Amniotic stem cell (primary cell): Measurements from ENCODE around the gene SLAMF6.
"Not testable (repeated sequence)": the region's sequence is repeated elsewhere in the genome, so short reads cannot be mapped to it uniquely, and the experiment has no call there.

Experiments
- DNase-seq: peaks from one replicate; lab custom pipeline; 2025; lab: John Stamatoyannopoulos, UW

Gene SLAMF6

GRCh38 chr1:160542303-160542945 is 19.4 kb upstream of the SLAMF6 start:
- DNase-seq, result no peak

- no peak for DNase-seq
These were observed 18.7 kb upstream of the SLAMF6 start for GRCh38 chr1:160541622-160542302.

GRCh38 chr1:160540859-160541233 is 17.8 kb upstream of the SLAMF6 start:
- DNase-seq, result no peak

- no peak for DNase-seq
These were observed 17.2 kb upstream of the SLAMF6 start for GRCh38 chr1:160539990-160540858.

- no peak for DNase-seq
These were observed 16.6 kb upstream of the SLAMF6 start for GRCh38 chr1:160539684-160539989.

- no peak for DNase-seq
These were observed 16.1 kb upstream of the SLAMF6 start for GRCh38 chr1:160538985-160539651.

- no peak for DNase-seq
These were observed 14.9 kb upstream of the SLAMF6 start for GRCh38 chr1:160537714-160538665.

GRCh38 chr1:160534823-160535605 is 12.0 kb upstream of the SLAMF6 start:
- DNase-seq, result no peak

- not testable (repeated sequence) for DNase-seq
These were observed 9.4 kb upstream of the SLAMF6 start for GRCh38 chr1:160532557-160532813.

- DNase-seq, result not testable (repeated sequence)
These were observed 8.9 kb upstream of the SLAMF6 start for GRCh38 chr1:160531809-160532556.

- not testable (repeated sequence) for DNase-seq
These were observed 6.4 kb upstream of the SLAMF6 start for GRCh38 chr1:160529401-160529952.

GRCh38 chr1:160523789-160524188 is 734 bp upstream of the SLAMF6 start:
- DNase-seq, result not testable (repeated sequence)

- DNase-seq, result no peak
These were observed 919 bp downstream of the SLAMF6 start for GRCh38 chr1:160522136-160522535.

GRCh38 chr1:160521554-160521953 is 1.5 kb downstream of the SLAMF6 start:
- DNase-seq, result no peak

- no peak for DNase-seq
These were observed 2.1 kb downstream of the SLAMF6 start for GRCh38 chr1:160520999-160521398.

- no peak for DNase-seq
These were observed 2.5 kb downstream of the SLAMF6 start for GRCh38 chr1:160520582-160520981.

GRCh38 chr1:160519642-160520435 is 3.2 kb downstream of the SLAMF6 start:
- no peak for DNase-seq

- not testable (repeated sequence) for DNase-seq
These were observed 5.5 kb downstream of the SLAMF6 start for GRCh38 chr1:160517519-160517918.

- DNase-seq, result not testable (repeated sequence)
These were observed 7.1 kb downstream of the SLAMF6 start for GRCh38 chr1:160515908-160516307.
